RWPE1 (cell line): Measurements from ENCODE around the gene AFDN.

ENCODE experiments used
- CTCF ChIA-PET: fragments of 350-600 bp; sonication (Branson Sonifier 250); formaldehyde crosslinking; extraction: SDS; loops from one replicate; lab custom pipeline; 2021; lab: Yijun Ruan, JAX
- POLR2A ChIA-PET: fragments of 400-600 bp; formaldehyde crosslinking; extraction: SDS; loops from one replicate; lab custom pipeline; 2020; ENCODE audit warnings: antibody characterized with exemption; ENCODE audit not compliant: low non-redundant PET; lab: Yijun Ruan, JAX
- DNase-seq: peaks from one replicate; pipeline ENCODE4 v3.0.0; 2012; ENCODE audit warnings: low spot score
- H3K27ac ChIP-seq: fragments of 450-650 bp; 2 replicates; pipeline ENCODE4 v1.5.1; 2017
- CTCF ChIP-seq: fragments of 450-650 bp; conservative IDR thresholded peaks from 2 replicates; pipeline ENCODE4 v1.5.1; 2017; ENCODE audit warnings: low read depth, mild to moderate bottlenecking

The AFDN gene

GRCh38 chr6:167918548-167919278 is 92.0 kb downstream of the AFDN start:
- no peak overlapping the region for H3K27ac ChIP-seq
- DNase-seq: no peak
- POLR2A ChIA-PET: no interaction called here
- CTCF ChIA-PET: interaction anchor here (0.6 to 1.4 kb wide), 3 partner anchors 20 to 49 kb away, joined by 3 read pairs; no protein-coding TSS in a partner anchor
- TF ChIP-seq CTCF: no peak

GRCh38 chr6:167919349-167919748 is 92.6 kb downstream of the AFDN start:
- no peak for TF ChIP-seq CTCF
- no peak overlapping the region for H3K27ac ChIP-seq
- ChIA-PET CTCF (interaction anchor here (0.6 to 1.4 kb wide), 2 partner anchors 30 to 49 kb away, joined by 3 read pairs; no protein-coding TSS in a partner anchor), POLR2A (no interaction called here)
- DNase-seq: no peak

GRCh38 chr6:167920165-167920564 is 93.5 kb downstream of the AFDN start:
- TF ChIP-seq CTCF: no peak
- no peak overlapping the region for H3K27ac ChIP-seq
- DNase-seq: no peak
- ChIA-PET POLR2A (no interaction called here), CTCF (no interaction called here)

GRCh38 chr6:167921831-167922230 is 95.1 kb downstream of the AFDN start:
- ChIA-PET POLR2A (no interaction called here), CTCF (interaction anchor here (0.7 kb wide), 1 partner anchor 441 kb away, joined by 3 read pairs; no protein-coding TSS in a partner anchor)
- H3K27ac ChIP-seq: no peak overlapping the region
- TF ChIP-seq CTCF: no peak
- no peak for DNase-seq

- no peak for TF ChIP-seq CTCF
- CTCF ChIA-PET: no interaction called here
- POLR2A ChIA-PET: no interaction called here
- DNase-seq: no peak
- H3K27ac ChIP-seq: no peak overlapping the region
Observed at GRCh38 chr6:167925026-167925425, 98.3 kb downstream of the AFDN start.

- H3K27ac ChIP-seq: no peak overlapping the region
- ChIA-PET CTCF (interaction anchor here (0.6 kb wide), 1 partner anchor 12 kb away, joined by 3 read pairs; no protein-coding TSS in a partner anchor), POLR2A (no interaction called here)
- no peak for TF ChIP-seq CTCF
- DNase-seq: no peak
Observed at GRCh38 chr6:167927246-167927645, 100.5 kb downstream of the AFDN start.
